ENCODE results near the gene EDC4. TPM values are rescaled to one million over a fixed set of nuclear protein-coding genes. Genes with fewer than 3 reads are reported as not detected.

The EDC4 gene
- total RNA-seq, 2 experiments from 2014 or later, result 72.2 to 78.7 TPM

DNA sequence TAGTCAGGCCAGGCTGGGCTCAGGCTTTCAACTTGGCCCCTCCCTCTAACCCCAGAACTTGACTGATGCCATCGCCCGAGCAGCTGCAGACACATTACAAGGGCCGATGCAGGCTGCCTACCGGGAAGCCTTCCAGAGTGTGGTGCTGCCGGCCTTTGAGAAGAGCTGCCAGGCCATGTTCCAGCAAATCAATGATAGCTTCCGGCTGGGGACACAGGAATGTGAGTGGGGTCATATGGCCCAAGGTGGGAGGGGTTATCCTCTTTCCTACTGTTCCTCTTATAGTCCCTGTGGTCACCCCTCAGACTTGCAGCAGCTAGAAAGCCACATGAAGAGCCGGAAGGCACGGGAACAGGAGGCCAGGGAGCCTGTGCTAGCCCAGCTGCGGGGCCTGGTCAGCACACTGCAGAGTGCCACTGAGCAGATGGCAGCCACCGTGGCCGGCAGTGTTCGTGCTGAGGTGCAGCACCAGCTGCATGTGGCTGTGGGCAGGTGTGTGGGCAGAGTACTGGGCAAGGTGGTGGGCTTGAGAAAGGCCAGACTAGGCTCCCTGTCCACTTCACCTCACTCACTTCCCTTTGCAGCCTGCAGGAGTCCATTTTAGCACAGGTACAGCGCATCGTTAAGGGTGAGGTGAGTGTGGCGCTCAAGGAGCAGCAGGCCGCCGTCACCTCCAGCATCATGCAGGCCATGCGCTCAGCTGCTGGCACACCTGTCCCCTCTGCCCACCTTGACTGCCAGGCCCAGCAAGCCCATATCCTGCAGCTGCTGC is 9.7 kb downstream of the EDC4 start:
- H3K4me1 Mint-ChIP-seq (ENCODE audit: low read depth), result no peaks in the 10 kb centered on the region
- CTCF ChIA-PET, result interaction anchor here (1.0 to 4.1 kb wide), 21 partner anchors 9 to 163 kb away, joined by 3 to 25 read pairs (median 6); partner anchors contain the start of genes CTRL, EDC4 and PSMB10
- intact Hi-C loops (cut with micrococcal nuclease), result loop anchor here (1.0 to 2.0 kb wide), 3 partner anchors 36 to 182 kb away; no protein-coding TSS in a partner anchor
- no peak overlapping the region for H3K27ac Mint-ChIP-seq
- peaks cover 21% of the 10 kb centered on the region for H3K36me3 Mint-ChIP-seq (ENCODE audit: low read depth)
- no peaks in the 10 kb centered on the region for H3K9me3 Mint-ChIP-seq
- no peaks in the 10 kb centered on the region for H3K27me3 Mint-ChIP-seq (ENCODE audit: low read depth)
- no peak for DNase-seq
- no peak overlapping the region for H3K4me3 Mint-ChIP-seq

- no peaks in the 10 kb centered on the region for H3K27me3 Mint-ChIP-seq (ENCODE audit: low read depth)
- H3K4me1 Mint-ChIP-seq (ENCODE audit: low read depth), result no peaks in the 10 kb centered on the region
- intact Hi-C loops (cut with micrococcal nuclease), result loop anchor here (1.0 to 2.0 kb wide), 3 partner anchors 35 to 181 kb away; no protein-coding TSS in a partner anchor
- H3K36me3 Mint-ChIP-seq (ENCODE audit: low read depth), result peaks cover 20% of the 10 kb centered on the region
- H3K9me3 Mint-ChIP-seq, result no peaks in the 10 kb centered on the region
- no peak overlapping the region for H3K27ac Mint-ChIP-seq
- no peak overlapping the region for H3K4me3 Mint-ChIP-seq
- DNase-seq, result no peak
- CTCF ChIA-PET, result interaction anchor here (0.6 to 4.1 kb wide), 44 partner anchors 8 to 345 kb away, joined by 3 to 25 read pairs (median 4); partner anchors contain the start of genes CTRL, EDC4, PSKH1 and PSMB10
Measured at GRCh38 chr16:67883146-67883871, 10.5 kb downstream of the EDC4 start.

- Mint-ChIP-seq H3K9me3 (no peaks in the 10 kb centered on the region), H3K4me3 (no peak overlapping the region), H3K4me1 (ENCODE audit: low read depth) (no peaks in the 10 kb centered on the region), H3K27me3 (ENCODE audit: low read depth) (no peaks in the 10 kb centered on the region), H3K27ac (no peak overlapping the region), H3K36me3 (ENCODE audit: low read depth) (peaks cover 18% of the 10 kb centered on the region)
- DNase-seq, result peak; percentile 76
- intact Hi-C loops (cut with micrococcal nuclease), result loop anchor here (1.0 to 2.0 kb wide), 3 partner anchors 35 to 181 kb away; no protein-coding TSS in a partner anchor
- CTCF ChIA-PET, result interaction anchor here (0.5 to 4.1 kb wide), 44 partner anchors 9 to 345 kb away, joined by 3 to 25 read pairs (median 5); partner anchors contain the start of genes CTRL, EDC4, PSKH1 and PSMB10
Measured at GRCh38 chr16:67883872-67884261, 11.0 kb downstream of the EDC4 start.

DNA sequence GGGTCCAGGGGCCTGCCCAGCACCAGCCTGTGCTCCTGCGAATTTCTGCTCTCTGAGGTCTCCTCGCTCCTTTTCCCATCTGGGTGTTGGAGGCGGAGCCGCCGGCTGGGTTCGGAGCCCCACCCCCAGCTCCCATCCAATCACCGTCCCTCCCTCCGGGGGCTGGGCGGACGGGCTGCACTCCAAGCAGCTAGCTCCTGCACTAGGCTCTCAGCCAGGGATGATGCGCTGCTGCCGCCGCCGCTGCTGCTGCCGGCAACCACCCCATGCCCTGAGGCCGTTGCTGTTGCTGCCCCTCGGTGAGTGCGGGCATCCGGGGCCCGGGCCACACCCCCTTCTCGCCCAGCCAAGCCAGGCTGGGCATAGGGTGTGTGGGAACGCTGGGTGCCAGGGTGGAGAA is 11.8 kb downstream of the EDC4 start, which contains the start of gene NRN1L:
Gene NRN1L (plus strand): TSS at position 202 of the 400 bp plus-strand sequence. CDS start 19 bp downstream, at position 221.
- H3K9me3 Mint-ChIP-seq, result no peaks in the 10 kb centered on the region
- H3K36me3 Mint-ChIP-seq (ENCODE audit: low read depth), result peaks cover 18% of the 10 kb centered on the region
- no peak within 1 kb of the TSS for H3K27ac Mint-ChIP-seq
- no peak within 1 kb of the TSS for H3K4me3 Mint-ChIP-seq
- H3K4me1 Mint-ChIP-seq (ENCODE audit: low read depth), result no peaks in the 10 kb centered on the region
- no peak for DNase-seq
- H3K27me3 Mint-ChIP-seq (ENCODE audit: low read depth), result no peaks in the 10 kb centered on the region
- intact Hi-C loops (cut with micrococcal nuclease), result no loop called here
- CTCF ChIA-PET, result interaction anchor here (0.7 to 4.1 kb wide), 25 partner anchors 8 to 344 kb away, joined by 3 to 25 read pairs (median 6); partner anchors contain the start of genes CTRL, EDC4 and PSKH1

GRCh38 chr16:67885545-67885944 is 12.7 kb downstream of the EDC4 start:
- peaks cover 14% of the 10 kb centered on the region for H3K36me3 Mint-ChIP-seq (ENCODE audit: low read depth)
- H3K27ac Mint-ChIP-seq, result no peak overlapping the region

DNA sequence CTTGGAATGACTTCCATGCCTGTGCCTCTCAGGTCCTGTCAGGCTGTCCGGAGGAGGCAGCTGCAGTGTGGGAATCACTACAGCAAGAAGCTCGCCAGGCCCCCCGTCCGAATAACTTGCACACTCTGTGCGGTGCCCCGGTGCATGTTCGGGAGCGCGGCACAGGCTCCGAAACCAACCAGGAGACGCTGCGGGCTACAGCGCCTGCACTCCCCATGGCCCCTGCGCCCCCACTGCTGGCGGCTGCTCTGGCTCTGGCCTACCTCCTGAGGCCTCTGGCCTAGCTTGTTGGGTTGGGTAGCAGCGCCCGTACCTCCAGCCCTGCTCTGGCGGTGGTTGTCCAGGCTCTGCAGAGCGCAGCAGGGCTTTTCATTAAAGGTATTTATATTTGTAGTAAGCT is 13.1 kb downstream of the EDC4 start:
- no peaks in the 10 kb centered on the region for H3K27me3 Mint-ChIP-seq (ENCODE audit: low read depth)
- no peaks in the 10 kb centered on the region for H3K4me1 Mint-ChIP-seq (ENCODE audit: low read depth)
- CTCF ChIA-PET, result interaction anchor here (0.6 to 4.1 kb wide), 6 partner anchors 13 to 45 kb away, joined by 3 to 25 read pairs (median 4); partner anchors contain the start of genes CTRL and EDC4
- intact Hi-C loops (cut with micrococcal nuclease), result no loop called here
- no peak overlapping the region for H3K27ac Mint-ChIP-seq
- H3K4me3 Mint-ChIP-seq, result no peak overlapping the region
- no peaks in the 10 kb centered on the region for H3K9me3 Mint-ChIP-seq
- peaks cover 14% of the 10 kb centered on the region for H3K36me3 Mint-ChIP-seq (ENCODE audit: low read depth)
- no peak for DNase-seq

More at GRCh38 chr16:67885545-67885944, 12.7 kb downstream of the EDC4 start:
- DNase-seq, result no peak
- H3K4me1 Mint-ChIP-seq (ENCODE audit: low read depth), result no peaks in the 10 kb centered on the region
- CTCF ChIA-PET, result interaction anchor here (1.0 to 4.1 kb wide), 5 partner anchors 12 to 46 kb away, joined by 3 to 25 read pairs (median 5); partner anchors contain the start of genes CTRL and EDC4
- H3K9me3 Mint-ChIP-seq, result no peaks in the 10 kb centered on the region
- H3K4me3 Mint-ChIP-seq, result no peak overlapping the region
- H3K27me3 Mint-ChIP-seq (ENCODE audit: low read depth), result no peaks in the 10 kb centered on the region
- intact Hi-C loops (cut with micrococcal nuclease), result no loop called here

- no peaks in the 10 kb centered on the region for H3K9me3 Mint-ChIP-seq
- no peak overlapping the region for H3K4me3 Mint-ChIP-seq
- intact Hi-C loops (cut with micrococcal nuclease), result no loop called here
- no peaks in the 10 kb centered on the region for H3K4me1 Mint-ChIP-seq (ENCODE audit: low read depth)
- no peak overlapping the region for H3K27ac Mint-ChIP-seq
- no peak for DNase-seq
- no peaks in the 10 kb centered on the region for H3K27me3 Mint-ChIP-seq (ENCODE audit: low read depth)
- H3K36me3 Mint-ChIP-seq (ENCODE audit: low read depth), result peaks cover 14% of the 10 kb centered on the region
- CTCF ChIA-PET, result interaction anchor here (0.6 to 4.1 kb wide), 6 partner anchors 13 to 97 kb away, joined by 3 to 25 read pairs (median 4); partner anchors contain the start of gene EDC4
Measured at GRCh38 chr16:67886387-67886786, 13.5 kb downstream of the EDC4 start.

DNA sequence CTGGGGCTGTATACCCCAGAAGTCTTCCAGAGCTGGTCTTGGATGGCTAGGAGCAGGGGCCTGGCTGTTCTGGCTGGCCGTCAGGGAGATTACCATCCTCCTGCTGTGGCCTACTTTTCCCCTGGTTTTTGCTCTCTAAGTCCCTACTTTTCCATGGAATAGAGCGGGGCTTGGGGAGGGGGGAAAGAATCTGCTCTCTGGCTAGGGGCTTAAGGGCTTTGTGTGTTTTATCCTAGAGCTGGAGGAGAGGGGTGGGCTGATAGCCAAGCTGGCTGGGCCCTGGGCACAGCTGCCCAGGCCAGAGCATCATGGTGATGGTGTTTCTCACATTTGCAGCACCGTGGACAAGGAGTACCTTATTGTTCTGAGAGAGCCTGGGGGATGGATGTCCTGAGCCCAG is 15.5 kb downstream of the EDC4 start:
- Mint-ChIP-seq H3K27ac (no peak overlapping the region), H3K4me3 (no peak overlapping the region), H3K27me3 (ENCODE audit: low read depth) (no peaks in the 10 kb centered on the region), H3K36me3 (ENCODE audit: low read depth) (peaks cover 8% of the 10 kb centered on the region), H3K9me3 (no peaks in the 10 kb centered on the region), H3K4me1 (ENCODE audit: low read depth) (peaks cover 8% of the 10 kb centered on the region)
- CTCF ChIA-PET, result no interaction called here
- intact Hi-C loops (cut with micrococcal nuclease), result no loop called here
- DNase-seq, result no peak

DNA sequence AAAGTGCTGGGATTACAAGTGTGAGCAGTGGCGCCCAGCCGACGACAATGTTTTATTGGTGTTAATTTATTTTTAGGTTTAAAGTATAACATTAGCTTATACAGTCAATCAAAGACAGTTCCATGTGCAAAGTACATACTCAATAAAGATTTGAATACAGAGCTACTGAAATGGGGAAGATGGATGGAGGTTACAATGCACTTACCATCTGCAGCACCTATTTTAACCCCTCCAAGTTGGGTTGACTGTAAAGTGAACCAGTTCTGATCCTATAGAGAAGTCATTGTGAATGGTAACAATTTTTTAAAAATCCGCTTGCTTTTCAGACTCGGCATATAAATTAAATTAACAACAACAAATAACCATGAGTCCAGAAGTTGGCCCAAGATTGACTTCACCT is 19.5 kb downstream of the EDC4 start:
- peak overlapping the region; percentile 65 for H3K27ac Mint-ChIP-seq
- no peaks in the 10 kb centered on the region for H3K36me3 Mint-ChIP-seq (ENCODE audit: low read depth)
- DNase-seq, result no peak
- CTCF ChIA-PET, result interaction anchor here (0.7 to 1.8 kb wide), 6 partner anchors 8 to 149 kb away, joined by 3 to 9 read pairs (median 4); partner anchors contain the start of gene NRN1L
- peaks cover 36% of the 10 kb centered on the region for H3K4me1 Mint-ChIP-seq (ENCODE audit: low read depth)
- intact Hi-C loops (cut with micrococcal nuclease), result loop anchor here (2.0 to 5.0 kb wide), 2 partner anchors 232 to 580 kb away; partner anchors contain the start of genes ACD and PARD6A
- no peaks in the 10 kb centered on the region for H3K9me3 Mint-ChIP-seq
- H3K27me3 Mint-ChIP-seq (ENCODE audit: low read depth), result no peaks in the 10 kb centered on the region
- H3K4me3 Mint-ChIP-seq, result peak overlapping the region; percentile 79

GRCh38 chr16:67892899-67893742 is 20.3 kb downstream of the EDC4 start, which contains the start of gene PSKH1:
PSKH1 (plus strand) TSS chr16:67893254; CDS start chr16:67908750, 15,496 bp downstream.
- intact Hi-C loops (cut with micrococcal nuclease), result loop anchor here (1.0 to 5.0 kb wide), 6 partner anchors 42 to 581 kb away; partner anchors contain the start of genes ACD, CTCF, NUTF2 and PARD6A
- H3K9me3 Mint-ChIP-seq, result no peaks in the 10 kb centered on the region
- no peaks in the 10 kb centered on the region for H3K36me3 Mint-ChIP-seq (ENCODE audit: low read depth)
- peak; percentile 98 for DNase-seq
- H3K4me3 Mint-ChIP-seq, result peak within 1 kb of the TSS; percentile 79
- peaks cover 39% of the 10 kb centered on the region for H3K4me1 Mint-ChIP-seq (ENCODE audit: low read depth)
- CTCF ChIA-PET, result interaction anchor here (0.5 to 1.8 kb wide), 8 partner anchors 9 to 155 kb away, joined by 3 to 9 read pairs (median 4); partner anchors contain the start of gene NRN1L
- H3K27ac Mint-ChIP-seq, result peak within 1 kb of the TSS; percentile 82
- H3K27me3 Mint-ChIP-seq (ENCODE audit: low read depth), result no peaks in the 10 kb centered on the region
